Left lung (tissue), 10 donors: ENCODE results near the gene HORMAD2. TPM values are rescaled to one million over a fixed set of nuclear protein-coding genes. Genes with fewer than 3 reads are reported as not detected.

Experiments used
- ATAC-seq: fragments of 200-7000 bp; cut with Tn5 transposase; one replicate; pipeline ENCODE4 v1.9.1; 2020; ENCODE audit warnings: moderate library complexity
- DNase-seq, 4 donors: peaks; one replicate each; pipeline ENCODE4 v3.0.0-alpha.2; 2013 to 2020
- H3K27ac ChIP-seq, 2 donors: fragments of 200-600 bp; sonication (generic) in 1 of 2; one replicate each; pipeline versions ENCODE4 v1.5.0 to v1.8.0; 2020 to 2021
- H3K27me3 ChIP-seq, 2 donors: fragments of 200-600 bp; sonication (generic) in 1 of 2; one replicate each; pipeline versions ENCODE4 v1.5.0 to v1.8.0; 2020 to 2021
- H3K36me3 ChIP-seq, 2 donors: fragments of 200-600 bp; sonication (generic) in 1 of 2; one replicate each; pipeline versions ENCODE4 v1.5.0 to v1.8.0; 2020 to 2021
- H3K4me1 ChIP-seq, 2 donors: fragments of 200-600 bp; one replicate each; pipeline ENCODE4 v1.8.0; 2021
- H3K4me3 ChIP-seq, 2 donors: fragments of 200-600 bp; sonication (generic) in 1 of 2; one replicate each; pipeline versions ENCODE4 v1.5.0 to v1.8.0; 2020 to 2021; ENCODE audit warnings: mild to moderate bottlenecking in 1 of 2
- H3K9me3 ChIP-seq, 2 donors: fragments of 200-600 bp; sonication (generic) in 1 of 2; one replicate each; pipeline versions ENCODE4 v1.5.0 to v1.8.0; 2020 to 2021
- CTCF ChIP-seq, 2 donors: fragments of 200-600 bp; sonication (generic) in 1 of 2; IDR thresholded peaks; one replicate each; pipeline versions ENCODE4 v1.5.0 to v1.8.0; 2021; ENCODE audit warnings: antibody characterized with exemption in 2 of 2
- intact Hi-C, 2 donors: fragments of 100-400 bp; cut with DNase I; formaldehyde crosslinking; loops; one replicate each; pipeline versions ENCODE4 v1.11.2 to v1.14.2; 2022
- polyA plus RNA-seq, 6 donors: library from polyadenylated mRNA; unstranded; fragments of 120-200 nt; gene quantifications; one replicate each; pipeline ENCODE4 v1.2.1, GENCODE V29; 2013; ENCODE audit not compliant: insufficient read length in 6 of 6
- total RNA-seq, 2 donors: library from RNA; stranded (reverse); fragmentation: NEBNext Ultra II Directional; extraction: Animal tissue kit (Norgen Biotek cat#: 25700); gene quantifications; one replicate each; pipeline ENCODE4 v1.2.1, GENCODE V29; 2021
- donor health status: DM: no; HTN: yes; CAD: no.
- donor health status: DM: no; HTN: no; CAD: no.

Gene HORMAD2
- total and polyA plus RNA-seq, 8 donors, result 0.13 to 0.74 (median 0.20) TPM; not detected in 2

- Histone ChIP-seq H3K4me3 (no peak overlapping the region), H3K4me1 (peaks cover 17 to 57% of the 10 kb centered on the region in 2 donors), H3K36me3 (no peaks in the 10 kb centered on the region), H3K27me3 (no peaks in the 10 kb centered on the region), H3K27ac (no peak overlapping the region), H3K9me3 (no peaks in the 10 kb centered on the region)
- no peak for ATAC-seq
- intact Hi-C loops, result no loop called here
- DNase-seq, result no peak
- no peak for TF ChIP-seq CTCF (IDR thresholded peaks at IDR 0.05)
Measured at GRCh38 chr22:30191040-30191701, 110.9 kb downstream of the HORMAD2 start.

GRCh38 chr22:30192427-30192826 lies 112.2 kb downstream of the HORMAD2 start:
- DNase-seq, result no peak
- ATAC-seq, result no peak
- intact Hi-C loops, result no loop called here
- no peak overlapping the region for H3K4me3 ChIP-seq
- no peaks in the 10 kb centered on the region for H3K27me3 ChIP-seq
- H3K9me3 ChIP-seq, result no peaks in the 10 kb centered on the region
- H3K27ac ChIP-seq, result peak overlapping the region in 1 of 2 donors; percentile 90
- no peak for TF ChIP-seq CTCF (IDR thresholded peaks at IDR 0.05)
- H3K4me1 ChIP-seq, result peaks cover 26 to 62% of the 10 kb centered on the region in 2 donors
- no peaks in the 10 kb centered on the region for H3K36me3 ChIP-seq

GRCh38 chr22:30193031-30193775 lies 112.9 kb downstream of the HORMAD2 start:
- TF ChIP-seq CTCF (IDR thresholded peaks at IDR 0.05), result no peak
- Histone ChIP-seq H3K4me3 (no peak overlapping the region), H3K27ac (peak overlapping the region in 1 of 2 donors; percentile 90), H3K27me3 (no peaks in the 10 kb centered on the region), H3K9me3 (no peaks in the 10 kb centered on the region), H3K36me3 (no peaks in the 10 kb centered on the region), H3K4me1 (peaks cover 23 to 69% of the 10 kb centered on the region in 2 donors)
- DNase-seq (no peak), ATAC-seq (no peak)
- intact Hi-C loops, result no loop called here

- ATAC-seq, result peak; percentile 72
Measured at GRCh38 chr22:30195245-30196140, 115.2 kb downstream of the HORMAD2 start.

More at GRCh38 chr22:30195245-30196140, 115.2 kb downstream of the HORMAD2 start:
- Histone ChIP-seq H3K4me3 (no peak overlapping the region), H3K36me3 (no peaks in the 10 kb centered on the region), H3K4me1 (peaks cover 20 to 75% of the 10 kb centered on the region in 2 donors), H3K27me3 (no peaks in the 10 kb centered on the region), H3K9me3 (no peaks in the 10 kb centered on the region), H3K27ac (peak overlapping the region; percentile 90)
- no peak for TF ChIP-seq CTCF (IDR thresholded peaks at IDR 0.05)
- no peak for DNase-seq
- intact Hi-C loops, result no loop called here
